Panc1 (cell line): ENCODE results near the gene LPP.

Source experiments
- POLR2AphosphoS5 ChIP-seq: IDR thresholded peaks from 2 replicates; pipeline ENCODE4 v1.6.1; 2012; ENCODE audit warnings: mild to moderate bottlenecking, low read depth, low read length, moderate library complexity
- SIN3A ChIP-seq: IDR thresholded peaks from 2 replicates; pipeline ENCODE4 v1.6.1; 2012; ENCODE audit warnings: low read depth, mild to moderate bottlenecking, low read length, moderate library complexity, borderline replicate concordance; ENCODE audit not compliant: insufficient read depth
- TCF7L2 ChIP-seq: IDR thresholded peaks from 2 replicates; pipeline ENCODE4 v1.6.1; 2011; ENCODE audit warnings: mild to moderate bottlenecking, low read depth, low read length, inconsistent platforms
- TF ChIP-seq, protein P1 (sequence below): fragments of 450-650 bp; IDR thresholded peaks from 2 replicates; pipeline ENCODE4 v1.5.1; 2017; ENCODE audit warnings: mild to moderate bottlenecking

DNA sequence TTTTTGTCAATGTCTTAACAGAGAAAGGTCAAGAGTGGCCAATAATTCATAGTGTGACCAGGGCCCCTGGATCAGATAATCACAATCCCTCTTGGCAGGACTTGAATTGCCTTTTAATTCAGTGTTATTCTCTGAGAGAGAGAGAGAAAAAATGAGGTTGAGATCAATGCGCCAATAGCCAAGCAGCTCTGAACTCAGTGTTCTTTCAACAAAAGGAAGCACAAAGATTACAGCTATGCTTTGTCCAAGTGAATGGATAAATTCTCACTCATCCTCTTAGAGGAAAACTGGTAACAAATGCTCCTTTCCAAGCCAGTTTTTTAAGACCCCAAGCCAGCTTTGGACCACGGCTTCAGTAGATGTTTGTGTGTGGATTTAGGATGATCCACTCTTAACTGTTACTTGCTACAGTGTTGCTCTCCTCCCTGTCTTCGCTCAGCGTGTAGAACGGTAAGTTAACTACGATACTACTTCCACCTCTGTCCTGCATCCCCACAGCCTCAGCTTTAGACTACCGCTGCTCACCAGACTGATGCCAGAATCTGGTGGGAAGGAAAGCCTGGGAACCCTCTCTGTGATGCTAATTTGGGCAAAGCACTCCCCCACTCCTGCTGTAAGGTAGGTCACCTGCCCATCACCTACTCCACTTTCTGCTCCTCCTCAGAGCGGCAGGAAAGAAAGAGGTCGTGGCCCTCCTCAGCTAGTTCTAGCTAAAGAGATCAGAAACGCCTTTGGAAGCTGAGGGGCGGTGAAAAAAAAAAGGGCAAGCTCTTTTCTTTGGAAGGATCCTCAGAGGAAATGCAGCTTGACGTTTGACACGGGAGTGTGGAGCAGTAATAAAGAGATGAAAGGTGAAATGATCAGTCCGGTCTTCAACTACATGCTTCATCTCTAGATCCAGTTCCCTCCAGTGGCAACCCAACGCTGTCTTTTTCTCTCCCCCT, 46.8 kb upstream of the LPP start:
- TF ChIP-seq POLR2AphosphoS5 (no peak), SIN3A (no peak), TCF7L2 (no peak)
- TF ChIP-seq, protein P1, sequence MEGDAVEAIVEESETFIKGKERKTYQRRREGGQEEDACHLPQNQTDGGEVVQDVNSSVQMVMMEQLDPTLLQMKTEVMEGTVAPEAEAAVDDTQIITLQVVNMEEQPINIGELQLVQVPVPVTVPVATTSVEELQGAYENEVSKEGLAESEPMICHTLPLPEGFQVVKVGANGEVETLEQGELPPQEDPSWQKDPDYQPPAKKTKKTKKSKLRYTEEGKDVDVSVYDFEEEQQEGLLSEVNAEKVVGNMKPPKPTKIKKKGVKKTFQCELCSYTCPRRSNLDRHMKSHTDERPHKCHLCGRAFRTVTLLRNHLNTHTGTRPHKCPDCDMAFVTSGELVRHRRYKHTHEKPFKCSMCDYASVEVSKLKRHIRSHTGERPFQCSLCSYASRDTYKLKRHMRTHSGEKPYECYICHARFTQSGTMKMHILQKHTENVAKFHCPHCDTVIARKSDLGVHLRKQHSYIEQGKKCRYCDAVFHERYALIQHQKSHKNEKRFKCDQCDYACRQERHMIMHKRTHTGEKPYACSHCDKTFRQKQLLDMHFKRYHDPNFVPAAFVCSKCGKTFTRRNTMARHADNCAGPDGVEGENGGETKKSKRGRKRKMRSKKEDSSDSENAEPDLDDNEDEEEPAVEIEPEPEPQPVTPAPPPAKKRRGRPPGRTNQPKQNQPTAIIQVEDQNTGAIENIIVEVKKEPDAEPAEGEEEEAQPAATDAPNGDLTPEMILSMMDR = no peak
